ES-I3 (cell line): ENCODE data around the gene PMEL.
"Not testable (repeated sequence)": the region's sequence is repeated elsewhere in the genome, so short reads cannot be mapped to it uniquely, and the experiment has no call there.

Experiments
- H3K36me3 ChIP-seq: 2 replicates; pipeline ENCODE4 v1.6.1; 2013; ENCODE audit warnings: mild to moderate bottlenecking, low read length, control low read depth, moderate library complexity; ENCODE audit not compliant: insufficient read depth
- H3K4me1 ChIP-seq: 2 replicates; pipeline ENCODE4 v1.6.1; 2013; ENCODE audit warnings: mild to moderate bottlenecking, control low read depth, low read length; ENCODE audit not compliant: insufficient read depth
- H3K9ac ChIP-seq: 2 replicates; pipeline ENCODE4 v1.6.1; 2013; ENCODE audit warnings: low read depth, mild to moderate bottlenecking, low read length, moderate library complexity
- H3K9me3 ChIP-seq: 2 replicates; pipeline ENCODE4 v1.6.1; 2013; ENCODE audit warnings: mild to moderate bottlenecking, low read length, moderate library complexity; ENCODE audit not compliant: control insufficient read depth, insufficient read depth

The PMEL gene

DNA sequence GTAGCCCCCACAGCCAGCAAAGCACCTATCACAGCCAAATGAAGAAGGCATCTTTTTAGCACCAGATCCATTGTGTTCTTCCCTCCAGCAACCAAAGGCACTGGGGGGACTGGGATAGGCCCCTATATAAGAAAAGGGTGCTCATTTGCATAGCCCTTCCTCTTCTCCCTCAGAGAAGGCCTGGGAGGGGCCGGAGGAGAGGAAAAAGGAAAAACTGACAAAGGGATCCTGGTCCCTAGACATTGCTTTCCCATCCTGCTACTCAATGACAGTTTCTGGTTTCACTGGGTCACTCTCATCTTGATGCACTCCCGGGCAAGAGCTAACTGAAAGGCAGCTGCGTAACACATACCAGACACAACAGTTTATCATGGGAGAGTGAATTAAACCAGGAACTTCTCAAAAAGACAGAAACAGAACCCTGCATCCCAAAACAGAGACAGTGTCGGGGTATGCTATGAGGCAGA lies at the start of gene PMEL:
Gene PMEL (minus strand): TSS at position 102 of the 467 bp plus-strand sequence. CDS start 31 bp downstream, at position 71.
- H3K9ac ChIP-seq: peak within 1 kb of the TSS; percentile 97
- no peaks in the 10 kb centered on the region for H3K9me3 ChIP-seq
- H3K4me1 ChIP-seq: no peaks in the 10 kb centered on the region
- H3K36me3 ChIP-seq: no peaks in the 10 kb centered on the region

- no peaks in the 10 kb centered on the region for H3K9me3 ChIP-seq
- no peak overlapping the region for H3K9ac ChIP-seq
- H3K4me1 ChIP-seq: no peaks in the 10 kb centered on the region
- no peaks in the 10 kb centered on the region for H3K36me3 ChIP-seq
Measured at GRCh38 chr12:56014205-56014604, 48.4 kb upstream of the PMEL start.

- Histone ChIP-seq H3K9ac (no peak overlapping the region), H3K9me3 (no peaks in the 10 kb centered on the region), H3K4me1 (no peaks in the 10 kb centered on the region), H3K36me3 (no peaks in the 10 kb centered on the region)
Measured at GRCh38 chr12:56013482-56013881, 47.6 kb upstream of the PMEL start.

GRCh38 chr12:56011509-56012090 lies 45.8 kb upstream of the PMEL start:
- Histone ChIP-seq H3K4me1 (no peaks in the 10 kb centered on the region), H3K9me3 (no peaks in the 10 kb centered on the region), H3K36me3 (no peaks in the 10 kb centered on the region), H3K9ac (no peak overlapping the region)

- no peak overlapping the region for H3K9ac ChIP-seq
- no peaks in the 10 kb centered on the region for H3K9me3 ChIP-seq
- H3K4me1 ChIP-seq: no peaks in the 10 kb centered on the region
- H3K36me3 ChIP-seq: no peaks in the 10 kb centered on the region
Measured at GRCh38 chr12:56010111-56010570, 44.3 kb upstream of the PMEL start.

- H3K36me3 ChIP-seq: no peaks in the 10 kb centered on the region
- no peaks in the 10 kb centered on the region for H3K9me3 ChIP-seq
- no peaks in the 10 kb centered on the region for H3K4me1 ChIP-seq
- H3K9ac ChIP-seq: peak overlapping the region; percentile 88
Measured at GRCh38 chr12:56007564-56008559, 42.0 kb upstream of the PMEL start.

- Histone ChIP-seq H3K9ac (no peak overlapping the region), H3K9me3 (no peaks in the 10 kb centered on the region), H3K36me3 (no peaks in the 10 kb centered on the region), H3K4me1 (no peaks in the 10 kb centered on the region)
Measured at GRCh38 chr12:56004211-56004610, 38.4 kb upstream of the PMEL start.

DNA sequence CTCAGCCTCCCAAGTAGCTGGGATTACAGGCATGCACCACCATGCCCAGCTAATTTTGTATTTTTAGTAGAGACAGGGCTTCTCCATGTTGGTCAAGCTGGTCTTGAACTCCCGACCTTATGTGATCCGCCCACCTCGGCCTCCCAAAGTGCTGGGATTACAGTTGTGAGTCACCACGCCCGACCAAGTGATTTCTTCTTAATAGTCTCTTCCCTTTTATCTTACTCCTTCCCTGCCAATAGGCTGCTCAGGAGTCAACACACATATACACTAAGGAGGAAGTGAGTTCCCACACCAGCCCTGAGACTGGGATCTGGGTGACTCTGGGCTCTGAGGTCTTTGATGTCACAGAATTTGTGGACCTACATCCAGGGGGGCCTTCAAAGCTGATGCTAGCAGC lies 37.5 kb upstream of the PMEL start:
- H3K4me1 ChIP-seq, H3K9me3 ChIP-seq, H3K9ac ChIP-seq, H3K36me3 ChIP-seq: not testable (repeated sequence)

DNA sequence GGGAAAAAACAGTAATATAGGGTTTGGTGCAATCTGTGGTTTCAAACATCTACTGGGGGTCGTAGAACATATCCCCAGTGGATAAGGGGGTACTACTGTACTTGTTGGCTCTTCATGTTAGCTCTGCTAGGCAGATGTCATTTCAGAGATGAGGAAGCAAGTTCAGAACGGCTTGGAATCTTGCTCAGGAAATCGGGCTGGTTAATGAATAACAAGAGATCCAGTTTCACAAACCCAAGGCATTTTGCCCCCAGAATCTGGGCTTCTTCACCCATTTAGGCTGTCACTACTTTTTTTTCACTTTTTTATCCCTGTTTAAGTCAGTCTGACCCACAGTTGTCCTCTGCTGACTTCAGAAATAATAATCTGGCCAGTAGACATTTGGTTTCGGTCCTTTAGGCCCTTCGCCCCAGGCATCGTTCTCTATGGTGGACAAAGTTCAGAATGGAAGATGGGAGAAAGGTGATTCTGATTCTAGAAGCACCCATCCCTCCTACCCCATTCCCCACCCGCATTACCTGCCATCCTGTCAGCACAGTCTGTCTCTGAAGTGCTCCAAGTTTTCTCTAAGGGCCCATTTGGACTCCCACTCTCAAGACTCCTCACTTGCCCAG lies 35.8 kb upstream of the PMEL start:
- peaks cover 3% of the 10 kb centered on the region; the same call in 1 of the 2 replicates for H3K4me1 ChIP-seq
- H3K9me3 ChIP-seq: no peaks in the 10 kb centered on the region
- no peaks in the 10 kb centered on the region for H3K36me3 ChIP-seq
- H3K9ac ChIP-seq: no peak overlapping the region

DNA sequence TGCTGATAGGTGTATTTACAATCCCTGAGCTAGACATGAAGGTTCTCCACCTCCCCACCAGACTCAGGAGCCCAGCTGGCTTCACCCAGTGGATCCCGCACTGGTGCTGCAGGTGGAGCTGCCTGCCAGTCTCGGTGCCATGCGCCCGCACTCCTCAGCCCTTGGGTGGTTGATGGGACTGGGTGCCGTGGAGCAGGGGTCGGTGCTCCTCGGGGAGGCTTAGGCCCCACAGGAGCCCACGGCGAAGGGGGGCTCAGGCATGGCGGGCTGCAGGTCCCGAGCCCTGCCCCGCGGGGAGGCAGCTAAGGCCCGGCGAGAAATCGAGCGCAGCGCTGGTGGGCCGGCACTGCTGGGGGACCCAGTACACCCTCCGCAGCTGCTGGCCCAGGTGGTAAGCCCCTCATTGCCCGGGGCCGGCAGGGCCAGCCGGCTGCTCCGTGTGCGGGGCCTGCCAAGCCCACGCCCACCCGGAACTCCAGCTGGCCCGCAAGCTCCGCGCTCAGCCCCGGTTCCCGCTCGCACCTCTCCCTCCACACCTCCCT lies 34.2 kb upstream of the PMEL start:
- H3K9me3 ChIP-seq, H3K9ac ChIP-seq, H3K36me3 ChIP-seq, H3K4me1 ChIP-seq: not testable (repeated sequence)

GRCh38 chr12:55999522-55999921 lies 33.7 kb upstream of the PMEL start:
- not testable (repeated sequence) for H3K9me3 ChIP-seq, H3K4me1 ChIP-seq, H3K36me3 ChIP-seq, H3K9ac ChIP-seq

GRCh38 chr12:55997535-55997859 lies 31.7 kb upstream of the PMEL start:
- H3K9ac ChIP-seq: peak overlapping the region; percentile 85
- no peaks in the 10 kb centered on the region for H3K9me3 ChIP-seq
- H3K4me1 ChIP-seq: peaks cover 3% of the 10 kb centered on the region; the same call in 1 of the 2 replicates
- peaks cover 11% of the 10 kb centered on the region for H3K36me3 ChIP-seq

GRCh38 chr12:55996715-55997534 lies 31.1 kb upstream of the PMEL start, which contains the start of gene SUOX:
Gene SUOX, plus strand, starts transcription at chr12:55997276. Its CDS starts 4,946 bp downstream, at chr12:56002222.
- peaks cover 3% of the 10 kb centered on the region; the same call in 1 of the 2 replicates for H3K4me1 ChIP-seq
- no peaks in the 10 kb centered on the region for H3K9me3 ChIP-seq
- H3K36me3 ChIP-seq: peaks cover 11% of the 10 kb centered on the region
- H3K9ac ChIP-seq: peak within 1 kb of the TSS; percentile 85
